ENCODE results near the gene STAT3.

Gene STAT3

DNA sequence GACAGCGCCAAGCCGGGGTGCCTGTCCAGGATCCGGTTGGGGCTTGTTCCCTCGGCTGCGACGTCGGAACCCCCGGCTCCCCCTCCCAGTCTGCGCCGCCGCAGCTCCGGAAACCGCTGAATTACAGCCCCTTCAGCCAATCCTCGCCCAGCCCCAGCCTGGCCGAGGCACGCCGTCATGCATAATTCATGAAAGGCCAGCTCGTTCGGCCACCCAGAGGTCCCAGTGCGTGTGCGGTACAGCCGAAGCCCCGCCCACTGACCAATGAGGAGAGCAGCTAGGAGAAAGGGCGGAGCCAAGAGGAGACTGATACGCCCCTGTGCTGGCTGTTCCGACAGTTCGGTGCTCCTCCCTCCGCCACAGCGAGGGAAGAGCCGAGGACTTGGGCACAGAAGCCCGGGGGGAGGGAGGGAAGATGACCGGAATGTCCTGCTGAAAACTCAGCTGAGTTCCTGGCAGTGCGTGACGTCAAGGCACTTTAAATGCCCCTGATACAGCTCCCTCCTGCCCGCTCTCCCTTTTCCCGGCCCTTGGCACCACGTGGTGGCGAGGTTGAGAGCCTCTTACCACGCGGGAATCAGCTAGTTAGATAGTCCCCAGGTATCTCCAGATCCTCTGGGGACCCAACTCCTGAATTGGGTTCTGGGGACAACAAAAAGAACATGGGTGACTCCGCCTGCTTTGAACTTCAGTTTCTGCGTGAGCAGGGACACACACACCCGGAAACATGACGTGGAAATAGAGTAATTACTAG lies at the start of gene STAT3:
TSS of gene STAT3 (minus strand) at position 62 of the 754 bp plus-strand sequence. CDS start 39,926 bp downstream, outside the sequence.
- DNase-seq (ENCODE audit: low read depth): peak; percentile 100
- peak within 1 kb of the TSS; percentile 70 for H3K4me3 ChIP-seq (ENCODE audit: low read depth, low read length)
- in situ Hi-C loops (cut with HindIII; ENCODE audit: low sequenced_read_pairs): no loop called here
- TF ChIP-seq, protein P1, sequence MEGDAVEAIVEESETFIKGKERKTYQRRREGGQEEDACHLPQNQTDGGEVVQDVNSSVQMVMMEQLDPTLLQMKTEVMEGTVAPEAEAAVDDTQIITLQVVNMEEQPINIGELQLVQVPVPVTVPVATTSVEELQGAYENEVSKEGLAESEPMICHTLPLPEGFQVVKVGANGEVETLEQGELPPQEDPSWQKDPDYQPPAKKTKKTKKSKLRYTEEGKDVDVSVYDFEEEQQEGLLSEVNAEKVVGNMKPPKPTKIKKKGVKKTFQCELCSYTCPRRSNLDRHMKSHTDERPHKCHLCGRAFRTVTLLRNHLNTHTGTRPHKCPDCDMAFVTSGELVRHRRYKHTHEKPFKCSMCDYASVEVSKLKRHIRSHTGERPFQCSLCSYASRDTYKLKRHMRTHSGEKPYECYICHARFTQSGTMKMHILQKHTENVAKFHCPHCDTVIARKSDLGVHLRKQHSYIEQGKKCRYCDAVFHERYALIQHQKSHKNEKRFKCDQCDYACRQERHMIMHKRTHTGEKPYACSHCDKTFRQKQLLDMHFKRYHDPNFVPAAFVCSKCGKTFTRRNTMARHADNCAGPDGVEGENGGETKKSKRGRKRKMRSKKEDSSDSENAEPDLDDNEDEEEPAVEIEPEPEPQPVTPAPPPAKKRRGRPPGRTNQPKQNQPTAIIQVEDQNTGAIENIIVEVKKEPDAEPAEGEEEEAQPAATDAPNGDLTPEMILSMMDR (IDR thresholded peaks at IDR 0.05; ENCODE audit: low read depth, low read length, missing control alignments): no peak

DNA sequence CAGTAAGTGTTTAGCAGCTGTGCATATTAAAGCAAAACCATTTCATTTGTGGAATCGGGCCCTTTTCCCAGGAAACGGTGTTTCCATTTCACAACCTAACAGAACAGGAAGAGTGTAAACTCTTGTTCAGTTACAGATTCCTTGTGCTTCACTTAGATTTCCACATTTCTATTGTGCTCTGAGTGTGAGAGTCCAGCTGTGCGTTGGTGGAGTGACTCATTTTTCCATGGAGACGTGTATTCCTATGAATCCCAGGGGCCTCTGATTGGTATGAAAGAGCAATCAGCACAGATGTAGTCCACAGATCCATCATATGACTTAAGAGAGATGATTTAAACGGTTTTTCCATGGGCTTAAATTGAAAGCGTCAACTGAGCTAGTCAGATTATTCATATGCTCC lies 48.1 kb upstream of the STAT3 start:
- in situ Hi-C loops (cut with HindIII; ENCODE audit: low sequenced_read_pairs): no loop called here
- TF ChIP-seq, protein P1 (IDR thresholded peaks at IDR 0.05; ENCODE audit: low read depth, low read length, missing control alignments): no peak
- DNase-seq (ENCODE audit: low read depth): peak; percentile 95
- no peak overlapping the region for H3K4me3 ChIP-seq (ENCODE audit: low read depth, low read length)

DNA sequence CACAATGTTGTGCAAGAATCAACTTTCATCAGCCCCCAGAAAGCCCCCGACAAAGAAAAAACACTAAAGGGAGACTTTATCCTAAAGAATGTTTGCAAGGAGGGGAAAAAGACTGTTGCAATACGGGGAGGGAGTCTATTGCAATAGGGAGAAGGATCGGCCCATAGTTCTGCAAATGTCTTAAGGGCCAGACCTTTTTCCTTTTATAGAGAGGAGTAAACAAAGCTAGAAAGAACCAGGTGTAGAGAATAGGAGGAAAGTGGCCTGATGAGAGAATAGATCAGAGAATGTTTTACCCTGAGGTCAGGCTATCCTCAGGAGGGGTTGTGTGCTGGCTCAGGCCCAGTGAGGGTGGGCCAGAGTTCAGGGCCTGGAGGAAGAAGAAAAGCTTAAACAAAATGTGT lies 43.5 kb upstream of the STAT3 start:
- H3K4me3 ChIP-seq (ENCODE audit: low read depth, low read length): no peak overlapping the region
- in situ Hi-C loops (cut with HindIII; ENCODE audit: low sequenced_read_pairs): no loop called here
- TF ChIP-seq, protein P1 (IDR thresholded peaks at IDR 0.05; ENCODE audit: low read depth, low read length, missing control alignments): no peak
- no peak for DNase-seq (ENCODE audit: low read depth)

DNA sequence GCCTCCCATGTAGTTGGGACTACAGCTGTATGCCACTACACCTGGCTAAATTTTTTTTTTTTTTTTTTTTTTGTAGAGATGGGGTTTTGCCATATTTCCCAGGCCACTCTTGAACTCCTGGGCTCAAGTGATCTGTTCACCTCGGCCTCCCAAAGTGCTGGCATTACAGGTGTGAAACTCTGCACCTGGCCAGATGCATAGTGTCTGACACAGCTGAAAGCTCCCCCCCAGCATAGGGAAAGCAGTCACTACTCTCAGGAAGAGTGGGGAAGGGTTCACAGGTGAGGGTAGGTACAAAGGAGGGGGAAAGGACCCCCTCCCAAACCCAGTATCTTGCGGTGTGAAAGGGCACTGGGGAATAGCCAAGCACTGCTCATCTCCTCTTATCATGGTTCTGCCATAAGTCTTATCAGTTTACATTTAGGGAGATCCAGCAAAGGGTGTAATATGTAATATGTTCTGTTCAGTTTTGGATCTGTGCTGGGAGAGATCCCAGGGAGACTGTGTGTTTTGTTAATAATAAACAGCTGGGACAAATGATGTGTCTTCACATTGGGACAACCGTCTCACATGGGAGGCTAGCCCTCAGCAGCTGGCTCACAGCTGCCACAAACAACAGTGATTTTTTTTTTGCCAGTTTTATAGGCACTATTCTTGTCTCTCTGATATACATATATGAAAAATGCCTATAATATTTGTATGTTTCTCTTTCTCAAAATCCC lies 41.6 kb upstream of the STAT3 start:
- in situ Hi-C loops (cut with HindIII; ENCODE audit: low sequenced_read_pairs): no loop called here
- no peak overlapping the region for H3K4me3 ChIP-seq (ENCODE audit: low read depth, low read length)
- DNase-seq (ENCODE audit: low read depth): no peak
- TF ChIP-seq, protein P1 (IDR thresholded peaks at IDR 0.05; ENCODE audit: low read depth, low read length, missing control alignments): no peak

DNA sequence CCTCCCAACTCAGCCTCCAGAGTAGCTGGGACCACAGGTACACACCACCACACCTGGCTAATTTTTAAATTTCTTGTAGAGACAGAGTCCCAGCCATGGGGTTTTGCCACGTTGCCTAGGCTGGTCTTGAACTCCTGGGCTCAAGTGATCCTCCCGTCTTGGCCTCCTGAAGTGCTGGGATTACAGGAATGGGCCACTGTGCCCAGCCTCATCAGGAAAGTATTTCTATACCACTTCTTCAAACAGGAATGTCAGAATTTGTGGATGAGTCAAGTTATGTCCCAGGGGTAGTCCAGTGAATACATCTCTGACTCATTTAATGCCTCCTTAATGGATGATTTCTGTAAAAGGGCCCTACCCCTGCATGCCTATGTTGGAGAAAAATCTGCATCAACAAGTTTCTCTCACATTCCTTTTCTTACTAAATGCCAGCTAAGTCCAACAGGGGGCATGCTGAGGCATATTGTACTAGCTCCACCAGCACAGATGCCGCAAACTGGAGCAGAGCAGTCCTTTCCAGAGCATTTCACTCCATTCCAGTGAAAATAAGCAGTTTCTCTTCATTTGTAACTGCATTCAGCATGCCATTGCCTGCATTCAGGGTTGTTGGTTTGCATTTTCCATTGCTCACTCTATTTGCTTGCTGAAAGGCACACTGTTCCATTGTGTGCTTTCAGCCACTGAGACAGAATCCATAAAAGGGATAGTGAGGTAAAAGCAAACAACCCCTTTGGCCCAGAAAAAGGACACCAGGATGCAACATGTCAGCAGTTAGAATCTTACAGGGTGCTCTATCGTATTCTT lies 40.1 kb upstream of the STAT3 start:
- TF ChIP-seq, protein P1 (IDR thresholded peaks at IDR 0.05; ENCODE audit: low read depth, low read length, missing control alignments): peak; percentile 84
- peak; percentile 90 for DNase-seq (ENCODE audit: low read depth)
- H3K4me3 ChIP-seq (ENCODE audit: low read depth, low read length): no peak overlapping the region
- in situ Hi-C loops (cut with HindIII; ENCODE audit: low sequenced_read_pairs): no loop called here

DNA sequence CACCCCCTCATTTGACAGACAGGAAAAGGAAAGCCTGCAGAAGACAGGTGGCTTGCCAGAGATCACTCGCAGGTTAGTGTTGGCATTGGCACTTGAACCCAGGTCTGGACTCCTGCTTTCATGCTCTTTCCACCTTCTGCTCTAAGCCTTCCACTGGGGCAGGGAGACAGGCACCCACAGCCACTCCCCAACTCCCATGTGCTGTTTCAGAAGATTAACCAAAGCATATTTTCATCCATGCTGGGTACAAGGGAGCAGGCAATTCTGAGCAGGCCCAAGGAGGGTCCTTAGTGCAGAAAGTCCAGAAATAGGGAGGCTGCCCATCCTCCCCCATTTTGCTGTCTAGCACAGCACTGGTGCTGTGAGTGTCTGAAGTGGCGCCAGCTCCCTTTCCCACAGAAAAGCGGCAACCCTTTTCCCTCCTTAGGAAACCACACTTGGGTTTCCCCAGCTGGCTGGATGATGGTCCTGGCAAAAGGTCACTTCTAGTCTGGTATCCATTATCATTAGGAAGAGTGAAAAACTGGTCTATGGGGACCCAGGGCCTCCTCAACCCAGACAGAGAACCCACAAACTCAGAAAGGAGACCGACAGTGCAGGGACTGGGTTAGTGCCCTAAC lies 36.9 kb upstream of the STAT3 start:
- H3K4me3 ChIP-seq (ENCODE audit: low read depth, low read length): no peak overlapping the region
- TF ChIP-seq, protein P1 (IDR thresholded peaks at IDR 0.05; ENCODE audit: low read depth, low read length, missing control alignments): no peak
- in situ Hi-C loops (cut with HindIII; ENCODE audit: low sequenced_read_pairs): loop anchor here (5.0 kb wide), 1 partner anchor 92 kb away; no protein-coding TSS in a partner anchor
- no peak for DNase-seq (ENCODE audit: low read depth)

Measured in astrocyte of the cerebellum (primary cell).